H1 (cell line): ENCODE measurements around the gene PPP1R2. TPM values are rescaled to one million over a fixed set of nuclear protein-coding genes. Genes with fewer than 3 reads are reported as not detected.

Experiments used
- CTCF ChIA-PET: fragments of 300-600 bp; sonication (Branson Sonifier 250); formaldehyde crosslinking; loops from one replicate; lab custom pipeline; 2021; ENCODE audit not compliant: partially characterized antibody; lab: Charles Lee
- POLR2A ChIA-PET: fragments of 300-600 bp; sonication (Branson Sonifier 250); formaldehyde crosslinking; loops from one replicate; lab custom pipeline; 2021; ENCODE audit warnings: inconsistent platforms; ENCODE audit not compliant: partially characterized antibody; lab: Charles Lee
- DNase-seq, 2 experiments: peaks; one replicate each; pipeline versions ENCODE4 v3.0.0 to v3.0.0-alpha.2; 2010 to 2022; ENCODE audit warnings: low spot score in 2 of 2, low read depth in 1 of 2, mixed read lengths in 1 of 2
- FAIRE-seq: peaks from 2 replicates; lab custom pipeline; 2011; peaks lifted over from hg19 to GRCh38; lab: Jason Lieb, UNC
- H2AFZ ChIP-seq: 2 replicates; pipeline ENCODE4 v1.8.1; 2012; ENCODE audit warnings: low read length, inconsistent platforms
- H2AK5ac ChIP-seq: 2 replicates; pipeline ENCODE4 v1.6.1; 2013; ENCODE audit warnings: low read depth, low read length
- H2BK120ac ChIP-seq: replicated peaks from 2 replicates; pipeline ENCODE3; 2013; ENCODE audit warnings: low read depth, low read length, inconsistent platforms
- H2BK12ac ChIP-seq: 2 replicates; pipeline ENCODE4 v1.6.1; 2013; ENCODE audit warnings: low read depth, low read length
- H2BK15ac ChIP-seq: 2 replicates; pipeline ENCODE4 v1.6.1; 2013; ENCODE audit warnings: low read length
- H2BK20ac ChIP-seq: 2 replicates; pipeline ENCODE4 v1.6.1; 2013; ENCODE audit warnings: low read length
- H2BK5ac ChIP-seq: 2 replicates; pipeline ENCODE4 v1.6.1; 2013; ENCODE audit warnings: low read depth, low read length
- H3K14ac ChIP-seq: 2 replicates; pipeline ENCODE4 v1.6.1; 2013; ENCODE audit warnings: inconsistent platforms; ENCODE audit not compliant: insufficient read length
- H3K18ac ChIP-seq: 2 replicates; pipeline ENCODE4 v1.6.1; 2013; ENCODE audit warnings: low read length; ENCODE audit errors: extremely low read depth
- H3K23ac ChIP-seq: 2 replicates; pipeline ENCODE4 v1.6.1; 2013; ENCODE audit warnings: inconsistent platforms; ENCODE audit not compliant: insufficient read length
- H3K23me2 ChIP-seq: 2 replicates; pipeline ENCODE4 v1.6.1; 2013; ENCODE audit warnings: low read depth, low read length
- H3K27ac ChIP-seq: 2 replicates; pipeline ENCODE4 v1.6.1; 2011; ENCODE audit warnings: low read depth, low read length, inconsistent platforms
- H3K27me3 ChIP-seq, 4 experiments: replicated peaks in 1 of 4; 1 replicate in 1 of 4; 2 replicates in 3 of 4; pipeline versions ENCODE4 v1.6.1 to v1.8.1; 2011 to 2013; ENCODE audit warnings: low read length in 3 of 4, mild to moderate bottlenecking in 3 of 4, inconsistent platforms in 2 of 4, mixed read lengths in 2 of 4, moderate library complexity in 1 of 4; ENCODE audit not compliant: control insufficient read depth in 3 of 4, insufficient read depth in 3 of 4; ENCODE audit errors: extremely low read depth in 1 of 4
- H3K36me3 ChIP-seq, 4 experiments: 2 replicates each; pipeline versions ENCODE4 v1.6.1 to v1.8.1; 2011 to 2013; ENCODE audit warnings: mild to moderate bottlenecking in 4 of 4, low read length in 3 of 4, moderate library complexity in 2 of 4, control low read depth in 1 of 4, inconsistent platforms in 1 of 4; ENCODE audit not compliant: insufficient read depth in 4 of 4, control insufficient read depth in 2 of 4
- H3K4ac ChIP-seq: replicated peaks from 2 replicates; pipeline ENCODE3; 2013; ENCODE audit warnings: low read length, low read depth, mixed read lengths, inconsistent platforms; ENCODE audit not compliant: insufficient read length
- H3K4me1 ChIP-seq, 4 experiments: replicated peaks in 1 of 4; 1 replicate in 1 of 4; 2 replicates in 3 of 4; pipeline versions ENCODE4 v1.6.1 to v1.8.1; 2011 to 2013; ENCODE audit warnings: low read length in 3 of 4, inconsistent platforms in 2 of 4, mixed read lengths in 1 of 4; ENCODE audit not compliant: insufficient read depth in 4 of 4, control insufficient read depth in 3 of 4
- H3K4me2 ChIP-seq, 2 experiments: 2 replicates each; pipeline versions ENCODE4 v1.6.1 to v1.8.1; 2011 to 2013; ENCODE audit warnings: low read depth in 2 of 2, low read length in 2 of 2, control low read depth in 1 of 2, inconsistent platforms in 1 of 2, mild to moderate bottlenecking in 1 of 2; ENCODE audit not compliant: insufficient read depth in 1 of 2
- H3K4me3 ChIP-seq, 4 experiments: fragments of 200-600, 300-600 bp in 1 of 4; sonication (generic), shearing (Covaris generic), sonication (Bioruptor Twin) in 1 of 4; 2 replicates each; pipeline versions ENCODE4 v1.5.1 to v1.8.1; 2011 to 2016; ENCODE audit warnings: low read length in 4 of 4, low read depth in 3 of 4, control low read depth in 2 of 4, inconsistent platforms in 2 of 4, mild to moderate bottlenecking in 2 of 4, mixed read lengths in 1 of 4, moderate library complexity in 1 of 4; ENCODE audit not compliant: insufficient read depth in 2 of 4; ENCODE audit errors: extremely low read depth in 1 of 4
- H3K56ac ChIP-seq: replicated peaks from 2 replicates; pipeline ENCODE3; 2013; ENCODE audit warnings: low read depth, mild to moderate bottlenecking, mixed read lengths, low read length, inconsistent platforms; ENCODE audit not compliant: insufficient read length
- H3K79me1 ChIP-seq: 2 replicates; pipeline ENCODE4 v1.6.1; 2013; ENCODE audit warnings: low read depth, low read length, control low read depth
- H3K79me2 ChIP-seq, 2 experiments: 2 replicates each; pipeline versions ENCODE4 v1.6.1 to v1.8.1; 2012 to 2013; ENCODE audit warnings: low read length in 2 of 2, mild to moderate bottlenecking in 2 of 2, inconsistent platforms in 1 of 2; ENCODE audit not compliant: insufficient read depth in 2 of 2, control insufficient read depth in 1 of 2
- H3K9ac ChIP-seq, 4 experiments: replicated peaks in 1 of 4; 1 replicate in 1 of 4; 2 replicates in 3 of 4; pipeline versions ENCODE4 v1.6.1 to v1.8.1; 2011 to 2013; ENCODE audit warnings: low read depth in 3 of 4, low read length in 3 of 4, control low read depth in 2 of 4, mild to moderate bottlenecking in 2 of 4, moderate library complexity in 2 of 4, inconsistent platforms in 1 of 4; ENCODE audit errors: extremely low read depth in 1 of 4
- H3K9me3 ChIP-seq, 2 experiments: 2 replicates each; pipeline versions ENCODE4 v1.6.1 to v1.8.1; 2012 to 2013; ENCODE audit warnings: mild to moderate bottlenecking in 2 of 2, moderate library complexity in 2 of 2, control low read depth in 1 of 2, inconsistent platforms in 1 of 2, low read depth in 1 of 2, low read length in 1 of 2, mixed read lengths in 1 of 2; ENCODE audit not compliant: insufficient read depth in 2 of 2
- H4K20me1 ChIP-seq, 2 experiments: replicated peaks in 1 of 2; 2 replicates each; pipeline versions ENCODE3 to v1.8.1; 2011 to 2013; ENCODE audit warnings: inconsistent platforms in 2 of 2, low read length in 2 of 2, mild to moderate bottlenecking in 1 of 2; ENCODE audit not compliant: insufficient read depth in 2 of 2, control insufficient read depth in 1 of 2
- H4K5ac ChIP-seq: 2 replicates; pipeline ENCODE4 v1.6.1; 2013; ENCODE audit warnings: low read length, low read depth, mixed read lengths, inconsistent platforms; ENCODE audit not compliant: insufficient read length
- H4K8ac ChIP-seq: 2 replicates; pipeline ENCODE4 v1.8.0; 2013; ENCODE audit warnings: mild to moderate bottlenecking, moderate library complexity, low read length, inconsistent platforms; ENCODE audit not compliant: insufficient read depth; ENCODE audit errors: extremely low read depth
- H4K91ac ChIP-seq: replicated peaks from 2 replicates; pipeline ENCODE3; 2013; ENCODE audit warnings: low read length, mixed read lengths, inconsistent platforms; ENCODE audit not compliant: insufficient read length
- CEBPB ChIP-seq: IDR thresholded peaks from 2 replicates; pipeline ENCODE4 v1.6.1; 2012; ENCODE audit warnings: low read depth, low read length
- SRF ChIP-seq: IDR thresholded peaks from 2 replicates; pipeline ENCODE4 v1.6.1; 2011; ENCODE audit warnings: mild to moderate bottlenecking, low read depth, low read length, moderate library complexity
- WGBS, 2 experiments: shearing (Covaris generic) in 1 of 2; methylation state at CpG; one replicate each; pipeline versions ENCODE4 v1.1.6 to v1.1.7; 2013 to 2015; ENCODE audit warnings: low lambda C conversion rate in 2 of 2, mixed read lengths in 2 of 2, inconsistent platforms in 1 of 2, low coverage in 1 of 2, missing lambda C conversion rate in 1 of 2; ENCODE audit not compliant: insufficient replicate concordance in 2 of 2, insufficient coverage in 1 of 2, insufficient read length in 1 of 2; ENCODE audit errors: extremely low coverage in 1 of 2, missing lambda C conversion rate in 1 of 2; 5-methylcytosine and 5-hydroxymethylcytosine counted together
- polyA plus RNA-seq, 7 experiments: library from polyadenylated mRNA; depleted of rRNA in 3 of 7; stranded (reverse) in 5 of 7; unstranded in 2 of 7; fragments of >200 nt in 5 of 7; fragments of 200-250 nt in 2 of 7; gene quantifications; 1 replicate in 5 of 7; 2 replicates in 1 of 7; 4 replicates in 1 of 7; pipeline versions ENCODE4 v1.2.1 to v1.2.3, GENCODE V29; 2011 to 2013; ENCODE audit warnings: missing spikeins in 2 of 7, mixed read lengths in 2 of 7
- total RNA-seq: library from RNA; stranded (reverse); fragmentation: NEBNext Ultra II Directional; extraction: Animal tissue kit (Norgen Biotek cat#: 25700); gene quantifications from 2 replicates; pipeline ENCODE4 v1.2.1, GENCODE V29; 2021

PPP1R2 gene
- total and polyA plus RNA-seq, 2 of the 8 experiments (the other 6 are each of a cell fraction or from before 2014, with no cell fraction given): 14.0 to 26.5 TPM

GRCh38 chr3:195563317-195563716, 20.2 kb upstream of the PPP1R2 start:
- H2BK120ac ChIP-seq: no peak overlapping the region
- H3K27me3 ChIP-seq: no peaks in the 10 kb centered on the region; a peak in 1 of 7 replicates
- no peak overlapping the region for H3K56ac ChIP-seq
- H3K9ac ChIP-seq: no peak overlapping the region
- H4K8ac ChIP-seq: no peak overlapping the region
- no peaks in the 10 kb centered on the region for H3K9me3 ChIP-seq
- H3K27ac ChIP-seq: no peak overlapping the region
- no peak overlapping the region for H2AK5ac ChIP-seq
- 81% methylated on average over 4 of the region's 4 CpGs; no CpG with 5 or more reads in 1 of the 2 experiments for WGBS, 2 experiments
- H3K23ac ChIP-seq: no peak overlapping the region
- H3K36me3 ChIP-seq: no peaks in the 10 kb centered on the region
- no peak overlapping the region for H4K5ac ChIP-seq
- H2BK5ac ChIP-seq: no peak overlapping the region
- H3K4me1 ChIP-seq: no peaks in the 10 kb centered on the region
- H3K18ac ChIP-seq: no peak overlapping the region
- no peak overlapping the region for H2AFZ ChIP-seq
- H4K91ac ChIP-seq: no peak overlapping the region
- TF ChIP-seq CEBPB (peak; percentile 45; the same call in 1 of the 2 replicates), SRF (no peak)
- no peaks in the 10 kb centered on the region for H3K79me1 ChIP-seq
- H3K79me2 ChIP-seq: no peaks in the 10 kb centered on the region
- no peaks in the 10 kb centered on the region for H4K20me1 ChIP-seq
- FAIRE-seq (no peak), DNase-seq (no peak)
- H2BK20ac ChIP-seq: no peak overlapping the region
- H3K4me2 ChIP-seq: no peak overlapping the region
- H2BK15ac ChIP-seq: no peak overlapping the region
- no peak overlapping the region for H3K4me3 ChIP-seq
- H3K4ac ChIP-seq: no peak overlapping the region
- CTCF ChIA-PET: no interaction called here
- no peak overlapping the region for H3K14ac ChIP-seq
- H3K23me2 ChIP-seq: no peaks in the 10 kb centered on the region
- H2BK12ac ChIP-seq: no peak overlapping the region
- POLR2A ChIA-PET: no interaction called here
